WI38 (cell line): Measurements from ENCODE around the gene POU6F1.

Experiments
- H3K4me3 ChIP-seq: 2 replicates; pipeline ENCODE4 v1.5.1; 2011; ENCODE audit warnings: low read depth, mild to moderate bottlenecking, control low read depth, low read length
- TF ChIP-seq, protein P1 (sequence below): IDR thresholded peaks from 2 replicates; pipeline ENCODE4 v1.5.1; 2012; ENCODE audit warnings: low read depth, mild to moderate bottlenecking, control low read depth, low read length

The POU6F1 gene

DNA sequence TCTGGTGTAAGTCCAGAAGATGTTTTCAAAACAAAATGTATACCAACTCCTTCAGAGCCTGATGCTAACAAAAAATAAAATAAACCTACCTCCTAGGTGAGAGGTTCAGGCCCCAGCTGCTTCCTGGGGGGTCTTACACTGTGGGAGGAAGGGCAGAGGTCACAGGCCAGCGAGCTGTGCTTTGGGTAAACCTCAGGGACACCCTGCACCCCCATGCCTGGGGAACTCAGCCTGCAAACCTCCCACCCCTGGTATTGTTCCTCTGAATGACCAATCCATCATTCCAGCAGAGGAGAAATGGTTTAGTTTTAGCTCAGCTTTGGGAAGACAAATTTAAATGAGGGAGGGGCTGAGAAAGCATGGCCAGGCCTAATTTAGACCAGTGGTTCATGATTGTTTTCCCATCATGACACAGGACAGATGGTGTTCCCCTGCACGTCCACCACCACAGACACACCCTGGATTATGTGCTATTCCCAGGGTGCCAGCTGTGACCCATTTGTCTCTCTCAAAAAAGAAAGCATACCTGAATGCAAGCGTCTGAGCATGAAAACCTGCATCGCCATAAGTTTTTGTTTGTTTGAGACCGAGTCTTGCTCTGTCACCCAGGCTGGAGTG lies 30.4 kb downstream of the POU6F1 start:
- H3K4me3 ChIP-seq, result no peak overlapping the region
- TF ChIP-seq, protein P1, sequence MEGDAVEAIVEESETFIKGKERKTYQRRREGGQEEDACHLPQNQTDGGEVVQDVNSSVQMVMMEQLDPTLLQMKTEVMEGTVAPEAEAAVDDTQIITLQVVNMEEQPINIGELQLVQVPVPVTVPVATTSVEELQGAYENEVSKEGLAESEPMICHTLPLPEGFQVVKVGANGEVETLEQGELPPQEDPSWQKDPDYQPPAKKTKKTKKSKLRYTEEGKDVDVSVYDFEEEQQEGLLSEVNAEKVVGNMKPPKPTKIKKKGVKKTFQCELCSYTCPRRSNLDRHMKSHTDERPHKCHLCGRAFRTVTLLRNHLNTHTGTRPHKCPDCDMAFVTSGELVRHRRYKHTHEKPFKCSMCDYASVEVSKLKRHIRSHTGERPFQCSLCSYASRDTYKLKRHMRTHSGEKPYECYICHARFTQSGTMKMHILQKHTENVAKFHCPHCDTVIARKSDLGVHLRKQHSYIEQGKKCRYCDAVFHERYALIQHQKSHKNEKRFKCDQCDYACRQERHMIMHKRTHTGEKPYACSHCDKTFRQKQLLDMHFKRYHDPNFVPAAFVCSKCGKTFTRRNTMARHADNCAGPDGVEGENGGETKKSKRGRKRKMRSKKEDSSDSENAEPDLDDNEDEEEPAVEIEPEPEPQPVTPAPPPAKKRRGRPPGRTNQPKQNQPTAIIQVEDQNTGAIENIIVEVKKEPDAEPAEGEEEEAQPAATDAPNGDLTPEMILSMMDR, result no peak

DNA sequence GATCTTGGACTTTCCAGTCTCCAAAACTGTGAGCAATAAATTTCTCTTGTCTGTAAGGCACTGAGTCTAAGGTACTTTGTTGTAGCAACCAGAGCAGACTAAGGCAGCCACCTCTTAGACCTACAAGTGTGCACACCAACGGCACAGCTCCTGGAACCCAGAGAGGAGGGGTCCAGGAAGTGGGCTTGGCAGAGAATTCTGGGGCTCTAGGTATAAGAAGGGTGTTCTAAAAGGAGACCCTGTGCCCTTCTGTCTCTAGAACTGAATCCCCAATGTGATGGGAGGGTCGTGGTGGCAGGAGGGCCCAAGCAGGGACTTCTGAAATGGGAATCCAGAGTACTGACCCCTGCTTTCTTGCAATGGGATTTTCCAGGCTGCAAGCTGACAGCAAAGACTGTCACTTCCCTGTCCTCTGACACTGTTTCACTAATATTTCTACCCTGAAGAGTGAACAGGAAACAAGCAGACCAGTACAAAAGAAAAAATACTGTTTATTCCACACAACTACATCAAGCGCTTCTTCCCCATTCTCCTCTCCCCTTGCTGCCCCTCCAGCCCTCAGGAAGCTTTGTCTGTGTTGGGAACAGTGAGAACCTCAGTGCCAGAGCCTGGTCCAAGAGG lies 31.3 kb downstream of the POU6F1 start:
- TF ChIP-seq, protein P1, result no peak
- H3K4me3 ChIP-seq, result no peak overlapping the region

DNA sequence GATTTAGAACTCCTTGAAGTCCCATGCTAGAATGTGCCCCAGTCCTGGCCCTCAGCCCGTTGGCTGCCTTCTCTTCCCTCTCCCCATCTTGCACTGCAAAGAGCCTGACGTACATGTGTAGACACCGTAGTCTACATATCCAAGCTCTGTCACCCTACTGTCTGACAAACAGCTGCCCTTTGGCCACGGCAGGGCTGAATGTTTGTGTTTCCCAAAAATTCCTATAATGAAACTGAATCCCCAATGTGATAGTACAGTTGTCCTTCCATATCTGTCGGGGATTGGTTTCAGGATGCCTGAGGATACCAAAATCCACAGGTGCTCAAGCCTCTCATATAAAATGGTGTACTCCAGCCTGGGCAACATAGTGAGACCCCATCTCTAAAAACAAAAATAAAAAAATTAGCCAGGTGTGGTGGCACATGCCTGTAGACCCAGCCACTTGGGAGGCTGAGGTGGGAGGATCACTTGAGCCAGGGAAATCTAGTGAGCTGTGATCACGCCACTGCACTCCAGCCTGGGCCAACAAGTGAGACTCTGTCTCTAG lies 32.6 kb downstream of the POU6F1 start:
- TF ChIP-seq, protein P1, result no peak
- no peak overlapping the region for H3K4me3 ChIP-seq

DNA sequence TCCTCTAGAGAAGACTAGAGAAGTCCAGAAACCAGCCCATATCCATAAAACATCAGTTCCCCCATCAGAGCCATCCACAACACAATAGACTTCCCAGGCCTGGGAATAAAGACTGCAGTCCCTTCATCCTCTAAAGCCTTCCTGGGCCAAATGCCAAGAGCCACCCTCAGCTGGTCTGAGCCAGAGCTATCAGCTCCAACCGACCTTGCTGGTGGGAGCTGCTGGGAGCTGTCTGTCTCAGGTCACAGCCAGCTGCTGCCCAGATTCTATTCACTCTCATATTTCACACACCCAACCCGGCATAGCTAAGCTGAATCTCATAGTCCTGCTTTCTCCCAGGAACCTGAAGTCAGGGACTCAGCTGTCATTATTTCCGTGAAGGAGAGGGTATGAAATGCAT lies 34.0 kb downstream of the POU6F1 start:
- TF ChIP-seq, protein P1, result no peak
- H3K4me3 ChIP-seq, result no peak overlapping the region

DNA sequence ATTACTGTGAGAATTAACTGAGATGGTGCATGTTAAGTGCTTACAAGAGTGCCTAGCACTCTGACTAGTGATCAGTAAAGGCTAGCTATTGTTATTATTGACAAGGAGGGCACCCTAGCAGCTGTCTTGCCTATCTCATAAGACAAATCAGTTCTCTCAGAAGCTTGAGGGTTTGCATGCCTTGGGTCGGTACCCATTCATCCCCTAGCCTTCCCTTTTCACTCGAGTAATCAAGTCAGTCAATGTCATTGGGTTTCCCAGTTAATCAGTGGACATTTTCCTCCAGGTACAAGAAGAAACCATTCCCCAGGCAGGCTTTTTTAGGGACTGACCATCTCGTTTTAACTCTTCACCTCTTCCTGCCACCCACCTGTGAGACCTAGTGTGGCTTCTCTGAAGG lies 34.5 kb downstream of the POU6F1 start:
- TF ChIP-seq, protein P1, result no peak

DNA sequence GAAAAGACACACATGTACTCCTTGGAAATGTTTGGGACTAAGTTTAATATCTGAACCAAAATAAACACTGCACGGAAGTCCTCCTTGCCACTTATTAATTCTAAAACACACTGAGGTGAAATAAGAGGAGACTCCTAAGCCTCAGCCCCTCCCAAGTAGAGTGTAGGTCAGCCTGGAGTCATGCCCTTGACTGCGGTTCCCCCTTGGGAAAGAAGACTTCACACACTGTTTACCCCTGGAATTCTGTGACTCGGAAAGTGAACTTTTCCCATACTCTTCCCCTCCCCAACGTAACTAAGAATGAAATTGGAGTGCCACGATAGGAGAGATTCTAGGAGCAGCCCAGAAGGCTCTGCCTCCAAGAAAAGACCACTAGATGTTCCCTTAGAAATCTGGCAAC lies 36.3 kb downstream of the POU6F1 start:
- TF ChIP-seq, protein P1, result no peak
- H3K4me3 ChIP-seq, result no peak overlapping the region

More for the DNA sequence above, 34.5 kb downstream of the POU6F1 start:
- H3K4me3 ChIP-seq, result no peak overlapping the region

DNA sequence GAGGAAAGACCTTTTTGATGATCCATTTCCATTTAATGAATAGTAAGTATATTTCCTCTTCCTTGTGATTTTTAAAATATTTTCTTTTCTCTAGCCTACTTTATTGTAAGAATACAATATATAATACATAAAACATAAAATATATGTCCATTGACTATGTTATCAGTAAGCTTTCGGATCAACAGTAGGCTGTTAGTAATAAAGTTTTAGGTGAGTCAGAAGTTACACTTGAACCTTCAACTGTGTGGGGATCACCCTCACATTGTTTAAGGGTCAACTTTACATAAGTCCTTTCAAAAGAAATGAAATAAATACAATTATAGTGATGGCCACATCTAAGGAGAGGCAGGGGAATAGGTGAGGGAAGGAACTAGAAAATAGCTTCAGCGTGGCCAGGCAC lies 40.0 kb downstream of the POU6F1 start:
- H3K4me3 ChIP-seq, result no peak overlapping the region
- TF ChIP-seq, protein P1, result no peak
